Gastroesophageal sphincter (tissue), 3 donors: ENCODE data around the gene SLX9.

Source experiments
- POLR2A ChIP-seq, 2 donors: fragments of 450-650 bp; IDR thresholded peaks; one replicate each; pipeline ENCODE4 v1.6.1; 2017; ENCODE audit warnings: antibody characterized with exemption in 2 of 2, mild to moderate bottlenecking in 2 of 2, moderate library complexity in 1 of 2
- POLR2AphosphoS5 ChIP-seq: sonication (generic); formaldehyde crosslinking; IDR thresholded peaks from one replicate; pipeline ENCODE4 v1.6.1; 2017; ENCODE audit warnings: antibody characterized with exemption
- TF ChIP-seq, protein P1 (sequence below), 4 experiments: fragments of 200-600 bp in 2 of 4; fragments of 450-650 bp in 2 of 4; sonication (generic) in 1 of 4; IDR thresholded peaks; one replicate each; pipeline ENCODE4 v1.5.1; 2017 to 2019; ENCODE audit warnings: antibody characterized with exemption in 4 of 4, mild to moderate bottlenecking in 2 of 4, moderate library complexity in 2 of 4

DNA sequence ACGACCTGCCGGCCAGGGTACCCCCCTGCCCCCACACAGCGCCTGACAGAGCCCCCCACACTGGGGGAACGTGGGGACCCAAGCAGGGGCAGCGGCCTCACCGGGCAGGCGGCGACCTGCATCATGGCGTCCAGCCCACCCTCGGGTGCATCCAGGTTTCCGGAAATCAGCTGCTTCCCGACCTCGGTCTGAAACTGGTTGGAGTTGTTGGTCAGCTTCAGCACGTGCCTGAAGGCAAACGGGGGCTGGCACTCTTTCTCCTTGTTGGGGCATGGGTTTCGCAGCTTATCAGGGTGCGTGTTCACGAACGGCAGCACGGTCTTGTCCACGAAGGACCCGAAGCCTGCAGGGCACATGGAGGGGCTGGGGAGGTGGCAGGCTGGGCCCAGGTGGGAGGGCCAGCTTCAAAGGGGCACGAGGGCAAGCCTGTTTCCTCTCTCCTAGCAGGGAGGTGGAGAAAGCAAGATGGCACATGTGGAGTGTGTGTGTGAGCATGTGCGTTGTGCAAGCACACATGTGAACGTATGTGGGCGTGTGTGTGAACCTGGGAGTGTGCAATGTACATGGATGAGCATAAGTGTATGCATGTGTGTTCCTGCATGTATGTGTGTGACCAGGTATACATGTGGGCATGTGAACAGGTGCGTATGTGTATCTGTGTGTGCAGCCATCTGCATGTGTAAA is 38.3 kb upstream of the SLX9 start:
- no peak for TF ChIP-seq POLR2AphosphoS5
- TF ChIP-seq, protein P1, sequence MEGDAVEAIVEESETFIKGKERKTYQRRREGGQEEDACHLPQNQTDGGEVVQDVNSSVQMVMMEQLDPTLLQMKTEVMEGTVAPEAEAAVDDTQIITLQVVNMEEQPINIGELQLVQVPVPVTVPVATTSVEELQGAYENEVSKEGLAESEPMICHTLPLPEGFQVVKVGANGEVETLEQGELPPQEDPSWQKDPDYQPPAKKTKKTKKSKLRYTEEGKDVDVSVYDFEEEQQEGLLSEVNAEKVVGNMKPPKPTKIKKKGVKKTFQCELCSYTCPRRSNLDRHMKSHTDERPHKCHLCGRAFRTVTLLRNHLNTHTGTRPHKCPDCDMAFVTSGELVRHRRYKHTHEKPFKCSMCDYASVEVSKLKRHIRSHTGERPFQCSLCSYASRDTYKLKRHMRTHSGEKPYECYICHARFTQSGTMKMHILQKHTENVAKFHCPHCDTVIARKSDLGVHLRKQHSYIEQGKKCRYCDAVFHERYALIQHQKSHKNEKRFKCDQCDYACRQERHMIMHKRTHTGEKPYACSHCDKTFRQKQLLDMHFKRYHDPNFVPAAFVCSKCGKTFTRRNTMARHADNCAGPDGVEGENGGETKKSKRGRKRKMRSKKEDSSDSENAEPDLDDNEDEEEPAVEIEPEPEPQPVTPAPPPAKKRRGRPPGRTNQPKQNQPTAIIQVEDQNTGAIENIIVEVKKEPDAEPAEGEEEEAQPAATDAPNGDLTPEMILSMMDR (IDR thresholded peaks at IDR 0.05), result no peak
- no peak for TF ChIP-seq POLR2A (IDR thresholded peaks at IDR 0.05)
